Esophagus squamous epithelium (tissue), 5 donors: ENCODE data around the gene LRRTM3. TPM values are rescaled to one million over a fixed set of nuclear protein-coding genes. Genes with fewer than 3 reads are reported as not detected.

Experiments used
- DNase-seq: peaks from one replicate; lab custom pipeline; 2025; lab: John Stamatoyannopoulos, UW
- H3K27ac ChIP-seq, 4 donors: fragments of 200-600 bp; sonication (generic); one replicate each; pipeline ENCODE4 v1.5.1; 2016 to 2019; ENCODE audit warnings: mild to moderate bottlenecking in 1 of 4
- H3K27me3 ChIP-seq, 4 donors: fragments of 200-600 bp; sonication (generic); 1 replicate in 3 of 4; 2 replicates in 1 of 4; pipeline versions ENCODE4 v1.5.1 to v1.6.0; 2017 to 2021; ENCODE audit warnings: antibody characterized with exemption in 1 of 4
- H3K36me3 ChIP-seq, 3 donors: fragments of 200-600 bp; sonication (generic); one replicate each; pipeline ENCODE4 v1.5.1; 2016 to 2019
- H3K4me1 ChIP-seq, 3 donors: fragments of 200-600 bp; sonication (generic); one replicate each; pipeline ENCODE4 v1.5.1; 2017 to 2019
- H3K4me3 ChIP-seq, 4 donors: fragments of 200-600 bp; sonication (generic); 1 replicate in 3 of 4; 2 replicates in 1 of 4; pipeline ENCODE4 v1.5.1; 2016 to 2019; ENCODE audit warnings: mild to moderate bottlenecking in 2 of 4, moderate library complexity in 1 of 4
- H3K9me3 ChIP-seq, 3 donors: fragments of 200-600 bp; sonication (generic); one replicate each; pipeline ENCODE4 v1.5.1; 2016 to 2019
- POLR2A ChIP-seq, 4 donors: fragments of 450-650 bp; IDR thresholded peaks; one replicate each; pipeline ENCODE4 v1.6.1; 2017; ENCODE audit warnings: antibody characterized with exemption in 4 of 4, mild to moderate bottlenecking in 4 of 4, moderate library complexity in 3 of 4
- WGBS, 2 donors: methylation state at CpG; one replicate each; pipeline ENCODE4 v1.1.5; 2018; 5-methylcytosine and 5-hydroxymethylcytosine counted together
- intact Hi-C: fragments of 100-400 bp; cut with DNase I; formaldehyde crosslinking; loops from one replicate; pipeline ENCODE4 v1.15.0; 2022
- total RNA-seq, 4 donors: library from RNA; depleted of rRNA; stranded (reverse); fragments of >200 nt; gene quantifications; one replicate each; pipeline ENCODE4 v1.1.0, GENCODE V29; 2016
- TF ChIP-seq, protein P1 (sequence below), 6 experiments: fragments of 450-650 bp in 4 of 6; fragments of 200-600 bp in 2 of 6; sonication (generic) in 2 of 6; IDR thresholded peaks; one replicate each; pipeline ENCODE4 v1.5.1; 2016 to 2019; ENCODE audit warnings: antibody characterized with exemption in 6 of 6, mild to moderate bottlenecking in 4 of 6, moderate library complexity in 4 of 6
- donor health status: DM: yes; HTN: yes; CAD: no.

The LRRTM3 gene
- total RNA-seq, 4 donors from 2014 or later: under 0.01 TPM; not detected in 3

- H3K9me3 ChIP-seq: no peaks in the 10 kb centered on the region
- no peak for TF ChIP-seq POLR2A (IDR thresholded peaks at IDR 0.05)
- TF ChIP-seq, protein P1, sequence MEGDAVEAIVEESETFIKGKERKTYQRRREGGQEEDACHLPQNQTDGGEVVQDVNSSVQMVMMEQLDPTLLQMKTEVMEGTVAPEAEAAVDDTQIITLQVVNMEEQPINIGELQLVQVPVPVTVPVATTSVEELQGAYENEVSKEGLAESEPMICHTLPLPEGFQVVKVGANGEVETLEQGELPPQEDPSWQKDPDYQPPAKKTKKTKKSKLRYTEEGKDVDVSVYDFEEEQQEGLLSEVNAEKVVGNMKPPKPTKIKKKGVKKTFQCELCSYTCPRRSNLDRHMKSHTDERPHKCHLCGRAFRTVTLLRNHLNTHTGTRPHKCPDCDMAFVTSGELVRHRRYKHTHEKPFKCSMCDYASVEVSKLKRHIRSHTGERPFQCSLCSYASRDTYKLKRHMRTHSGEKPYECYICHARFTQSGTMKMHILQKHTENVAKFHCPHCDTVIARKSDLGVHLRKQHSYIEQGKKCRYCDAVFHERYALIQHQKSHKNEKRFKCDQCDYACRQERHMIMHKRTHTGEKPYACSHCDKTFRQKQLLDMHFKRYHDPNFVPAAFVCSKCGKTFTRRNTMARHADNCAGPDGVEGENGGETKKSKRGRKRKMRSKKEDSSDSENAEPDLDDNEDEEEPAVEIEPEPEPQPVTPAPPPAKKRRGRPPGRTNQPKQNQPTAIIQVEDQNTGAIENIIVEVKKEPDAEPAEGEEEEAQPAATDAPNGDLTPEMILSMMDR (IDR thresholded peaks at IDR 0.05): no peak
- intact Hi-C loops: no loop called here
Measured at GRCh38 chr10:67046507-67046906, 120.7 kb downstream of the LRRTM3 start.

GRCh38 chr10:67049988-67050387 is 124.2 kb downstream of the LRRTM3 start:
- TF ChIP-seq, protein P1 (IDR thresholded peaks at IDR 0.05): no peak
- no peak for TF ChIP-seq POLR2A (IDR thresholded peaks at IDR 0.05)
- intact Hi-C loops: no loop called here
- Histone ChIP-seq H3K27me3 (no peaks in the 10 kb centered on the region), H3K27ac (no peak overlapping the region), H3K4me1 (no peaks in the 10 kb centered on the region), H3K36me3 (no peaks in the 10 kb centered on the region), H3K4me3 (no peak overlapping the region), H3K9me3 (peaks cover 0 to 4% (median 0%) of the 10 kb centered on the region in 3 donors)
- no peak for DNase-seq
- WGBS, 2 donors: 64 to 81% methylated on average over 3 of the region's 3 CpGs

More at GRCh38 chr10:67046507-67046906, 120.7 kb downstream of the LRRTM3 start:
- WGBS, 2 donors: 65 to 85% methylated on average over 3 of the region's 3 CpGs
- Histone ChIP-seq H3K4me3 (no peak overlapping the region), H3K36me3 (no peaks in the 10 kb centered on the region), H3K27me3 (no peaks in the 10 kb centered on the region), H3K27ac (no peak overlapping the region), H3K4me1 (no peaks in the 10 kb centered on the region)
- no peak for DNase-seq

GRCh38 chr10:67050415-67050814 is 124.6 kb downstream of the LRRTM3 start:
- intact Hi-C loops: no loop called here
- H3K36me3 ChIP-seq: no peaks in the 10 kb centered on the region
- H3K27me3 ChIP-seq: no peaks in the 10 kb centered on the region
- no peak overlapping the region for H3K4me3 ChIP-seq
- no peaks in the 10 kb centered on the region for H3K4me1 ChIP-seq
- no peak for DNase-seq
- TF ChIP-seq POLR2A (IDR thresholded peaks at IDR 0.05): no peak
- TF ChIP-seq, protein P1 (IDR thresholded peaks at IDR 0.05): no peak
- peaks cover 0 to 4% (median 0%) of the 10 kb centered on the region in 3 donors for H3K9me3 ChIP-seq
- 42 to 46% methylated on average over 5 of the region's 5 CpGs for WGBS, 2 donors
- no peak overlapping the region for H3K27ac ChIP-seq

GRCh38 chr10:67072654-67073053 is 146.8 kb downstream of the LRRTM3 start:
- WGBS, 2 donors: 71 to 79% methylated on average over 1 of the region's 1 CpG
- Histone ChIP-seq H3K27ac (no peak overlapping the region), H3K9me3 (no peaks in the 10 kb centered on the region), H3K4me1 (no peaks in the 10 kb centered on the region), H3K36me3 (no peaks in the 10 kb centered on the region), H3K4me3 (no peak overlapping the region), H3K27me3 (no peaks in the 10 kb centered on the region)
- intact Hi-C loops: no loop called here
- TF ChIP-seq, protein P1 (IDR thresholded peaks at IDR 0.05): no peak
- no peak for TF ChIP-seq POLR2A (IDR thresholded peaks at IDR 0.05)
- no peak for DNase-seq

DNA sequence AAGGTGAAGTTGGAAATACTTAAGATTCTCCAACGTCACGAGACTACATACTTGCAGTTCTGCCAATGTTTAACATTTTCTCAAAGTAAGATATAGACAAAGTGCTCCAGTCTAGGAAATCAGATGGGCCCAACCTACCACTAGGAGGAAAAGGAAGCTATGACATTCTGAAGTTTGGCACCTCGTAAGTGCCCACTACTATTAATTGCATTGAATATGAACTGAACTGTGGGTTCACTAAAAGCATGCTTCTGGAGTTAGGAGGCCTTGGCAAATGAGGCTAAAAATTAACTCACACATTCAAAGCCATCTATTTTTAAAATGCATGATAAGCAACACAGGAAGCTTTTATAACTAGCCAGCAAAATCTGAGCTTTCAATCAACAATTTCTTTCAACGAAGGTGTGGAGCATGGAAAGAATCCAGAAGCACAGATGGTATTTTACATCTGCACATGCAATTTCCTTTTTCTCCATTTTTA is 149.7 kb downstream of the LRRTM3 start:
- no peak for TF ChIP-seq POLR2A (IDR thresholded peaks at IDR 0.05)
- no peaks in the 10 kb centered on the region for H3K9me3 ChIP-seq
- no peak for DNase-seq
- no peaks in the 10 kb centered on the region for H3K4me1 ChIP-seq
- intact Hi-C loops: no loop called here
- no peaks in the 10 kb centered on the region for H3K27me3 ChIP-seq
- no peaks in the 10 kb centered on the region for H3K36me3 ChIP-seq
- H3K27ac ChIP-seq: no peak overlapping the region
- H3K4me3 ChIP-seq: no peak overlapping the region
- WGBS, 2 donors: 53 to 59% methylated on average over 4 of the region's 4 CpGs

DNA sequence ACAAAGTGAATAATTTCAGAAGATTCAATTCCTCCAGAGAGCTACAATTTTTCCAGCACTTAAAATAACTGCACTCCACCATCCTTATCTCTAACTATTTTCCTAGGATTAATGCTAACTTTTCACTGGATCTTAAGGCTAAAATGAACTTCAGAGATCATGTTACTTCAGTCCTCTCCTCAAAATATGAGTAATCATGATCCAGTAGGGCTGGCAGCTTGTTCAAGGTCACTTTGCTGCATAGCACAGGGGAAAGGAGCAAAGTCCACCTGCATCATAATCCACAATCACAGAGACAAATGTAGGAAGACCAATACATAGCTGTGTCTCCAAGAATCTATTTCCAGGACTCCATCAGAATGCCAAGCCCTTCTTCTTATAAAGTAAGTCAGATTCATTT is 150.3 kb downstream of the LRRTM3 start:
- Histone ChIP-seq H3K27me3 (no peaks in the 10 kb centered on the region), H3K9me3 (no peaks in the 10 kb centered on the region), H3K4me3 (no peak overlapping the region), H3K36me3 (no peaks in the 10 kb centered on the region), H3K27ac (no peak overlapping the region), H3K4me1 (no peaks in the 10 kb centered on the region)
- intact Hi-C loops: no loop called here
- DNase-seq: no peak
- no peak for TF ChIP-seq POLR2A (IDR thresholded peaks at IDR 0.05)
- TF ChIP-seq, protein P1 (IDR thresholded peaks at IDR 0.05): no peak
